Neuronal stem cell (in vitro differentiated cells): ENCODE results near the gene ADCY3.

Source experiments
- DNase-seq: peaks from one replicate; pipeline ENCODE4 v3.0.0-alpha.2; 2013; ENCODE audit warnings: low spot score
- H2AFZ ChIP-seq: one replicate; pipeline ENCODE4 v1.6.1; 2013; ENCODE audit warnings: mild to moderate bottlenecking, low read length, inconsistent platforms
- H2AK5ac ChIP-seq: 2 replicates; pipeline ENCODE4 v1.6.1; 2013; ENCODE audit warnings: low read depth, mild to moderate bottlenecking, inconsistent platforms, low read length, moderate library complexity, mixed read lengths
- H2BK120ac ChIP-seq: 2 replicates; pipeline ENCODE4 v1.6.1; 2013; ENCODE audit warnings: low read depth, mild to moderate bottlenecking, inconsistent platforms, low read length, moderate library complexity, mixed read lengths
- H2BK12ac ChIP-seq: one replicate; pipeline ENCODE4 v1.6.1; 2013; ENCODE audit warnings: low read length, inconsistent platforms
- H2BK15ac ChIP-seq: 2 replicates; pipeline ENCODE4 v1.6.1; 2013; ENCODE audit warnings: mild to moderate bottlenecking, low read length, inconsistent platforms, mixed read lengths
- H2BK5ac ChIP-seq: one replicate; pipeline ENCODE4 v1.6.1; 2013; ENCODE audit warnings: inconsistent platforms, mild to moderate bottlenecking, low read length, moderate library complexity
- H3K14ac ChIP-seq: one replicate; pipeline ENCODE4 v1.6.1; 2013; ENCODE audit warnings: low read length, inconsistent platforms
- H3K18ac ChIP-seq: 2 replicates; pipeline ENCODE4 v1.6.1; 2013; ENCODE audit warnings: low read length, inconsistent platforms
- H3K23ac ChIP-seq: 2 replicates; pipeline ENCODE4 v1.6.1; 2013; ENCODE audit warnings: low read depth, mild to moderate bottlenecking, mixed read lengths, low read length, inconsistent platforms; ENCODE audit not compliant: poor library complexity
- H3K27ac ChIP-seq: replicated peaks from 3 replicates; pipeline ENCODE4 v1.5.1; 2013; ENCODE audit warnings: low read length, inconsistent platforms
- H3K27me3 ChIP-seq, 3 experiments: 2 replicates each; pipeline ENCODE4 v1.6.1; 2013; ENCODE audit warnings: low read length in 3 of 3, mild to moderate bottlenecking in 2 of 3, inconsistent platforms in 1 of 3, low read depth in 1 of 3, mixed read lengths in 1 of 3, moderate library complexity in 1 of 3; ENCODE audit not compliant: control insufficient read depth in 3 of 3, insufficient read depth in 3 of 3
- H3K36me3 ChIP-seq, 2 donors: replicated peaks in 1 of 2; 2 replicates each; pipeline ENCODE4 v1.6.1; 2013; ENCODE audit warnings: low read length in 2 of 2; ENCODE audit not compliant: control insufficient read depth in 2 of 2, insufficient read depth in 2 of 2
- H3K4ac ChIP-seq: 2 replicates; pipeline ENCODE4 v1.6.1; 2013; ENCODE audit warnings: inconsistent platforms, mild to moderate bottlenecking, low read length, moderate library complexity
- H3K4me1 ChIP-seq, 2 donors: 1 replicate in 1 of 2; 2 replicates in 1 of 2; pipeline ENCODE4 v1.6.1; 2013; ENCODE audit warnings: low read length in 2 of 2, low read depth in 1 of 2; ENCODE audit not compliant: control insufficient read depth in 2 of 2, insufficient read depth in 1 of 2
- H3K4me2 ChIP-seq: one replicate; pipeline ENCODE4 v1.6.1; 2013; ENCODE audit warnings: mild to moderate bottlenecking, low read length, inconsistent platforms; ENCODE audit not compliant: insufficient read depth, poor library complexity, severe bottlenecking
- H3K4me3 ChIP-seq, 2 donors: 2 replicates each; pipeline ENCODE4 v1.5.1; 2013; ENCODE audit warnings: low read length in 2 of 2, mild to moderate bottlenecking in 2 of 2, inconsistent platforms in 1 of 2, moderate library complexity in 1 of 2
- H3K79me1 ChIP-seq: one replicate; pipeline ENCODE4 v1.6.1; 2013; ENCODE audit warnings: low read depth, mild to moderate bottlenecking, inconsistent platforms, low read length, moderate library complexity
- H3K9ac ChIP-seq: one replicate; pipeline ENCODE4 v1.6.1; 2013; ENCODE audit warnings: mild to moderate bottlenecking, low read depth, low read length, inconsistent platforms; ENCODE audit not compliant: poor library complexity
- H3K9me3 ChIP-seq, 2 donors: replicated peaks in 1 of 2; 2 replicates each; pipeline versions ENCODE3 to v1.6.1; 2013; ENCODE audit warnings: low read length in 2 of 2, mild to moderate bottlenecking in 2 of 2, inconsistent platforms in 1 of 2, low read depth in 1 of 2, mixed read lengths in 1 of 2, moderate library complexity in 1 of 2; ENCODE audit not compliant: control insufficient read depth in 2 of 2, insufficient read depth in 1 of 2
- H4K8ac ChIP-seq: one replicate; pipeline ENCODE4 v1.6.1; 2013; ENCODE audit warnings: low read depth, mild to moderate bottlenecking, inconsistent platforms, low read length, moderate library complexity
- H4K91ac ChIP-seq: one replicate; pipeline ENCODE4 v1.6.1; 2013; ENCODE audit warnings: low read length, low read depth, mild to moderate bottlenecking, inconsistent platforms; ENCODE audit not compliant: poor library complexity
- WGBS, 2 donors: extraction: QIAGEN DNeasy Blood & Tissue Kit; methylation state at CpG; one replicate each; pipeline ENCODE4 v1.1.7; 2013; ENCODE audit warnings: missing lambda C conversion rate in 2 of 2, mixed read lengths in 1 of 2; ENCODE audit not compliant: insufficient read length in 2 of 2, insufficient replicate concordance in 1 of 2; ENCODE audit errors: extremely low coverage in 2 of 2; 5-methylcytosine and 5-hydroxymethylcytosine counted together

Gene ADCY3

GRCh38 chr2:24860631-24861030 is 59.4 kb downstream of the ADCY3 start:
- Histone ChIP-seq H3K23ac (no peak overlapping the region), H2AFZ (no peak overlapping the region), H3K9ac (peak overlapping the region; percentile 25), H2BK5ac (no peak overlapping the region), H3K79me1 (no peaks in the 10 kb centered on the region), H3K4me3 (no peak overlapping the region), H3K9me3 (peaks cover 0 to 2% of the 10 kb centered on the region in 2 donors), H4K8ac (no peak overlapping the region), H3K27ac (no peak overlapping the region), H3K4me2 (no peak overlapping the region), H3K14ac (peak overlapping the region; percentile 77), H3K27me3 (no peaks in the 10 kb centered on the region), H3K18ac (peak overlapping the region; percentile 41), H3K4me1 (peaks cover 3 to 6% of the 10 kb centered on the region in 2 donors), H2BK15ac (no peak overlapping the region), H2BK12ac (no peak overlapping the region), H3K4ac (no peak overlapping the region), H2BK120ac (no peak overlapping the region), H2AK5ac (no peak overlapping the region), H3K36me3 (peaks cover 0 to 1% of the 10 kb centered on the region in 2 donors), H4K91ac (no peak overlapping the region)
- no peak for DNase-seq
- no CpG with 5 or more reads among the region's 7 CpGs for WGBS, 2 donors

GRCh38 chr2:24859968-24860600 is 60.0 kb downstream of the ADCY3 start:
- DNase-seq = no peak
- peaks cover 3 to 11% of the 10 kb centered on the region in 2 donors for H3K4me1 ChIP-seq
- H3K4me2 ChIP-seq = no peak overlapping the region
- WGBS, 2 donors = no CpG with 5 or more reads among the region's 15 CpGs
- H3K14ac ChIP-seq = no peak overlapping the region
- no peak overlapping the region for H2BK12ac ChIP-seq
- no peaks in the 10 kb centered on the region for H3K79me1 ChIP-seq
- no peak overlapping the region for H2BK120ac ChIP-seq
- peaks cover 0 to 2% of the 10 kb centered on the region in 2 donors for H3K9me3 ChIP-seq
- H4K8ac ChIP-seq = no peak overlapping the region
- no peak overlapping the region for H3K4me3 ChIP-seq
- H4K91ac ChIP-seq = no peak overlapping the region
- no peaks in the 10 kb centered on the region for H3K27me3 ChIP-seq
- H3K27ac ChIP-seq = no peak overlapping the region
- peaks cover 0 to 1% of the 10 kb centered on the region in 2 donors for H3K36me3 ChIP-seq
- H3K9ac ChIP-seq = peak overlapping the region; percentile 25
- no peak overlapping the region for H3K4ac ChIP-seq
- no peak overlapping the region for H2AK5ac ChIP-seq
- peak overlapping the region; percentile 55 for H3K18ac ChIP-seq
- H2BK15ac ChIP-seq = no peak overlapping the region
- no peak overlapping the region for H2BK5ac ChIP-seq
- peak overlapping the region; percentile 25 for H3K23ac ChIP-seq
- H2AFZ ChIP-seq = no peak overlapping the region

- no peak overlapping the region for H3K4ac ChIP-seq
- H2BK15ac ChIP-seq = no peak overlapping the region
- DNase-seq = no peak
- no CpG with 5 or more reads among the region's 13 CpGs for WGBS, 2 donors
- peaks cover 0 to 2% of the 10 kb centered on the region in 2 donors for H3K9me3 ChIP-seq
- H2AFZ ChIP-seq = no peak overlapping the region
- H2BK12ac ChIP-seq = no peak overlapping the region
- peaks cover 1 to 4% of the 10 kb centered on the region in 2 donors for H3K36me3 ChIP-seq
- no peak overlapping the region for H2AK5ac ChIP-seq
- peaks cover 3 to 11% of the 10 kb centered on the region in 2 donors for H3K4me1 ChIP-seq
- H3K9ac ChIP-seq = no peak overlapping the region
- no peaks in the 10 kb centered on the region for H3K27me3 ChIP-seq
- H3K4me2 ChIP-seq = no peak overlapping the region
- no peak overlapping the region for H3K27ac ChIP-seq
- H4K8ac ChIP-seq = no peak overlapping the region
- peak overlapping the region; percentile 19 for H4K91ac ChIP-seq
- no peak overlapping the region for H2BK5ac ChIP-seq
- no peak overlapping the region for H2BK120ac ChIP-seq
- H3K79me1 ChIP-seq = no peaks in the 10 kb centered on the region
- no peak overlapping the region for H3K4me3 ChIP-seq
- no peak overlapping the region for H3K14ac ChIP-seq
- H3K23ac ChIP-seq = no peak overlapping the region
- H3K18ac ChIP-seq = no peak overlapping the region
These were observed 61.0 kb downstream of the ADCY3 start for GRCh38 chr2:24858996-24859395.

- no peak overlapping the region for H3K4ac ChIP-seq
- H3K79me1 ChIP-seq = no peaks in the 10 kb centered on the region
- H3K9ac ChIP-seq = no peak overlapping the region
- H3K14ac ChIP-seq = no peak overlapping the region
- no peak overlapping the region for H4K91ac ChIP-seq
- H2BK12ac ChIP-seq = no peak overlapping the region
- no peak overlapping the region for H2BK15ac ChIP-seq
- H3K36me3 ChIP-seq = peaks cover 1 to 15% of the 10 kb centered on the region in 2 donors
- no peak overlapping the region for H3K27ac ChIP-seq
- H3K4me2 ChIP-seq = no peak overlapping the region
- H2AK5ac ChIP-seq = no peak overlapping the region
- no peak overlapping the region for H2AFZ ChIP-seq
- no peak overlapping the region for H3K18ac ChIP-seq
- no peak for DNase-seq
- no peak overlapping the region for H2BK5ac ChIP-seq
- H2BK120ac ChIP-seq = no peak overlapping the region
- no peak overlapping the region for H4K8ac ChIP-seq
- no peak overlapping the region for H3K23ac ChIP-seq
- peaks cover 3 to 11% of the 10 kb centered on the region in 2 donors for H3K4me1 ChIP-seq
- H3K9me3 ChIP-seq = peaks cover 0 to 2% of the 10 kb centered on the region in 2 donors
- no peaks in the 10 kb centered on the region for H3K27me3 ChIP-seq
- WGBS, 2 donors = no CpG with 5 or more reads among the region's 6 CpGs
- H3K4me3 ChIP-seq = no peak overlapping the region
These were observed 62.3 kb downstream of the ADCY3 start for GRCh38 chr2:24857746-24858145.
